Glomerular visceral epithelial cell (primary cell): ENCODE results near the gene ITIH5.

Experiments used
- DNase-seq: peaks from one replicate; pipeline ENCODE4 v3.0.0-alpha.2; 2016; ENCODE audit errors: extremely low spot score

ITIH5 gene

GRCh38 chr10:7634142-7634894 is 32.4 kb downstream of the ITIH5 start:
- no peak for DNase-seq

- no peak for DNase-seq
Observed at GRCh38 chr10:7626283-7626682, 40.5 kb downstream of the ITIH5 start.

- DNase-seq = no peak
Observed at GRCh38 chr10:7625836-7626235, 40.9 kb downstream of the ITIH5 start.

- no peak for DNase-seq
Observed at GRCh38 chr10:7625009-7625408, 41.8 kb downstream of the ITIH5 start.

- no peak for DNase-seq
Observed at GRCh38 chr10:7622969-7623368, 43.8 kb downstream of the ITIH5 start.

GRCh38 chr10:7618461-7618860 is 48.3 kb downstream of the ITIH5 start:
- no peak for DNase-seq

- no peak for DNase-seq
Observed at GRCh38 chr10:7611909-7612308, 54.9 kb downstream of the ITIH5 start.

GRCh38 chr10:7610651-7611389 is 55.9 kb downstream of the ITIH5 start:
- DNase-seq = no peak

GRCh38 chr10:7610026-7610425 is 56.7 kb downstream of the ITIH5 start:
- no peak for DNase-seq

- DNase-seq = no peak
Observed at GRCh38 chr10:7609556-7609955, 57.2 kb downstream of the ITIH5 start.

- DNase-seq = no peak
Observed at GRCh38 chr10:7608001-7608400, 58.8 kb downstream of the ITIH5 start.

- no peak for DNase-seq
Observed at GRCh38 chr10:7606951-7607404, 59.8 kb downstream of the ITIH5 start.

GRCh38 chr10:7605565-7606295 is 61.0 kb downstream of the ITIH5 start:
- no peak for DNase-seq

GRCh38 chr10:7601023-7601656 is 65.6 kb downstream of the ITIH5 start:
- no peak for DNase-seq

- DNase-seq = no peak
Observed at GRCh38 chr10:7598771-7599170, 68.0 kb downstream of the ITIH5 start.

- no peak for DNase-seq
Observed at GRCh38 chr10:7596356-7596755, 70.4 kb downstream of the ITIH5 start.

GRCh38 chr10:7593905-7594304 is 72.9 kb downstream of the ITIH5 start:
- no peak for DNase-seq

GRCh38 chr10:7593063-7593462 is 73.7 kb downstream of the ITIH5 start:
- DNase-seq = no peak

- no peak for DNase-seq
Observed at GRCh38 chr10:7592627-7593026, 74.1 kb downstream of the ITIH5 start.

GRCh38 chr10:7590271-7590670 is 76.5 kb downstream of the ITIH5 start:
- no peak for DNase-seq

GRCh38 chr10:7589748-7590147 is 77.0 kb downstream of the ITIH5 start:
- DNase-seq = no peak

GRCh38 chr10:7587865-7588188 is 78.9 kb downstream of the ITIH5 start:
- no peak for DNase-seq
